Thymus (tissue), 11 donors: ENCODE measurements around the gene SLC47A1. TPM values are rescaled to one million over a fixed set of nuclear protein-coding genes. Genes with fewer than 3 reads are reported as not detected.
"Not testable (repeated sequence)": the region's sequence is repeated elsewhere in the genome, so short reads cannot be mapped to it uniquely, and the experiment has no call there.

Experiments used
- DNase-seq, 9 donors: peaks; one replicate each; pipeline ENCODE4 v3.0.0-alpha.2; 2013; ENCODE audit warnings: low spot score in 9 of 9, low read depth in 6 of 9, missing footprints in 1 of 9
- H3K27ac ChIP-seq, 2 donors: one replicate each; pipeline ENCODE4 v1.5.1; 2013; ENCODE audit warnings: control low read depth in 1 of 2, low read depth in 1 of 2, low read length in 1 of 2, mild to moderate bottlenecking in 1 of 2, moderate library complexity in 1 of 2
- H3K27me3 ChIP-seq, 2 donors: one replicate each; pipeline ENCODE4 v1.5.1; 2013; ENCODE audit warnings: low read length in 1 of 2; ENCODE audit not compliant: control insufficient read depth in 2 of 2, insufficient read depth in 1 of 2
- H3K36me3 ChIP-seq, 2 donors: one replicate each; pipeline ENCODE4 v1.5.1; 2013; ENCODE audit warnings: low read length in 1 of 2, mild to moderate bottlenecking in 1 of 2, moderate library complexity in 1 of 2; ENCODE audit not compliant: control insufficient read depth in 2 of 2, insufficient read depth in 2 of 2
- H3K4me1 ChIP-seq, 2 donors: one replicate each; pipeline ENCODE4 v1.5.1; 2013; ENCODE audit warnings: low read length in 2 of 2; ENCODE audit not compliant: control insufficient read depth in 2 of 2, insufficient read depth in 2 of 2
- H3K4me3 ChIP-seq, 2 donors: one replicate each; pipeline ENCODE4 v1.5.1; 2013; ENCODE audit warnings: low read length in 2 of 2, control low read depth in 1 of 2, mild to moderate bottlenecking in 1 of 2
- H3K9me3 ChIP-seq, 2 donors: one replicate each; pipeline ENCODE4 v1.5.1; 2013; ENCODE audit warnings: low read length in 1 of 2, mild to moderate bottlenecking in 1 of 2; ENCODE audit not compliant: control insufficient read depth in 2 of 2, insufficient read depth in 1 of 2
- WGBS: extraction: QIAGEN DNeasy Blood & Tissue Kit; methylation state at CpG from one replicate; pipeline ENCODE4 v1.1.7; 2013; 5-methylcytosine and 5-hydroxymethylcytosine counted together
- polyA plus RNA-seq: library from polyadenylated mRNA; stranded (reverse); fragments of 200-250 nt; gene quantifications from one replicate; pipeline ENCODE4 v1.2.3, GENCODE V29; 2013
- total RNA-seq: library from RNA; stranded (reverse); fragments of 120-200 nt; gene quantifications from one replicate; pipeline ENCODE4 v1.2.4, GENCODE V29; 2013
- donor health status: healthy.

Gene SLC47A1
- total and polyA plus RNA-seq, 2 donors = 0.33 to 1.4 TPM

GRCh38 chr17:19578545-19578944 is 44.9 kb downstream of the SLC47A1 start:
- H3K9me3 ChIP-seq = no peaks in the 10 kb centered on the region
- H3K4me1 ChIP-seq = no peaks in the 10 kb centered on the region
- WGBS = 93% methylated on average over 4 of the region's 4 CpGs
- no peak overlapping the region for H3K27ac ChIP-seq
- H3K27me3 ChIP-seq = peaks cover 37 to 52% of the 10 kb centered on the region in 2 donors
- no peaks in the 10 kb centered on the region for H3K36me3 ChIP-seq
- H3K4me3 ChIP-seq = no peak overlapping the region
- no peak for DNase-seq

- Histone ChIP-seq H3K9me3 (no peaks in the 10 kb centered on the region), H3K4me1 (no peaks in the 10 kb centered on the region), H3K36me3 (no peaks in the 10 kb centered on the region), H3K27me3 (peaks cover 37 to 52% of the 10 kb centered on the region in 2 donors), H3K27ac (no peak overlapping the region), H3K4me3 (no peak overlapping the region)
- 43% methylated on average over 19 of the region's 19 CpGs for WGBS
- DNase-seq = no peak
These were observed 45.6 kb downstream of the SLC47A1 start for GRCh38 chr17:19579192-19579761.

GRCh38 chr17:19579867-19580565 is 46.4 kb downstream of the SLC47A1 start:
- H3K4me1 ChIP-seq = no peaks in the 10 kb centered on the region
- 14% methylated on average over 76 of the region's 76 CpGs for whole genome bisulfite sequencing
- no peak overlapping the region for H3K27ac ChIP-seq
- no peaks in the 10 kb centered on the region for H3K9me3 ChIP-seq
- H3K36me3 ChIP-seq = no peaks in the 10 kb centered on the region
- peak overlapping the region in 1 of 2 donors; percentile 29 for H3K4me3 ChIP-seq
- H3K27me3 ChIP-seq = peaks cover 37 to 52% of the 10 kb centered on the region in 2 donors
- no peak for DNase-seq

GRCh38 chr17:19580566-19580920 is 46.9 kb downstream of the SLC47A1 start:
- not testable (repeated sequence) for H3K4me1 ChIP-seq, H3K36me3 ChIP-seq, H3K9me3 ChIP-seq, DNase-seq, H3K4me3 ChIP-seq, H3K27ac ChIP-seq
- H3K27me3 ChIP-seq = peaks cover 37 to 54% of the 10 kb centered on the region in 2 donors
- 96% methylated on average over 17 of the region's 17 CpGs for WGBS

- not testable (repeated sequence) for H3K27ac ChIP-seq, H3K36me3 ChIP-seq, H3K9me3 ChIP-seq, DNase-seq, H3K4me3 ChIP-seq, H3K4me1 ChIP-seq
- peaks cover 37 to 48% of the 10 kb centered on the region in 2 donors for H3K27me3 ChIP-seq
- WGBS = 95% methylated on average over 12 of the region's 13 CpGs
These were observed 48.5 kb downstream of the SLC47A1 start for GRCh38 chr17:19582152-19582551.

- WGBS = 94% methylated on average over 8 of the region's 8 CpGs
- no peak overlapping the region for H3K4me3 ChIP-seq
- no peaks in the 10 kb centered on the region for H3K9me3 ChIP-seq
- DNase-seq = no peak
- no peak overlapping the region for H3K27ac ChIP-seq
- no peaks in the 10 kb centered on the region for H3K4me1 ChIP-seq
- no peaks in the 10 kb centered on the region for H3K36me3 ChIP-seq
- peaks cover 26 to 31% of the 10 kb centered on the region in 2 donors for H3K27me3 ChIP-seq
These were observed 50.2 kb downstream of the SLC47A1 start for GRCh38 chr17:19583871-19584270.

GRCh38 chr17:19590451-19590850 is 56.8 kb downstream of the SLC47A1 start:
- 88% methylated on average over 9 of the region's 9 CpGs for WGBS
- H3K27ac ChIP-seq = no peak overlapping the region
- H3K4me3 ChIP-seq = no peak overlapping the region
- DNase-seq = no peak
- H3K27me3 ChIP-seq = peaks cover 0 to 2% of the 10 kb centered on the region in 2 donors
- no peaks in the 10 kb centered on the region for H3K36me3 ChIP-seq
- H3K4me1 ChIP-seq = no peaks in the 10 kb centered on the region
- no peaks in the 10 kb centered on the region for H3K9me3 ChIP-seq

- Histone ChIP-seq H3K27me3 (peaks cover 0 to 2% of the 10 kb centered on the region in 2 donors), H3K4me1 (no peaks in the 10 kb centered on the region), H3K9me3 (no peaks in the 10 kb centered on the region), H3K36me3 (no peaks in the 10 kb centered on the region), H3K4me3 (no peak overlapping the region), H3K27ac (no peak overlapping the region)
- DNase-seq = no peak
- 94% methylated on average over 8 of the region's 8 CpGs for WGBS
These were observed 57.4 kb downstream of the SLC47A1 start for GRCh38 chr17:19590912-19591551.

GRCh38 chr17:19592316-19592715 is 58.7 kb downstream of the SLC47A1 start:
- Histone ChIP-seq H3K36me3 (no peaks in the 10 kb centered on the region), H3K9me3 (no peaks in the 10 kb centered on the region), H3K4me3 (no peak overlapping the region), H3K27ac (no peak overlapping the region), H3K4me1 (no peaks in the 10 kb centered on the region), H3K27me3 (peaks cover 0 to 2% of the 10 kb centered on the region in 2 donors)
- 73% methylated on average over 4 of the region's 4 CpGs for WGBS
- DNase-seq = no peak
